Measurements from ENCODE around the gene NEDD4. TPM values are rescaled to one million over a fixed set of nuclear protein-coding genes. Genes with fewer than 3 reads are reported as not detected.
A peak's percentile ranks its signal among the peaks of the same experiment; 100 is the strongest.
"Not testable (repeated sequence)": the region's sequence is repeated elsewhere in the genome, so short reads cannot be mapped to it uniquely, and the experiment has no call there.

Gene NEDD4
- polyA plus RNA-seq, 2 of the 4 experiments (the other 2 are of a cell fraction) = 56.4 to 78.8 TPM

- ATAC-seq (no peak), FAIRE-seq (no peak), DNase-seq (ENCODE audit: low read depth in 1 of 2, low spot score in 1 of 2) (no peak)
- H3K9me3 ChIP-seq = no peaks in the 10 kb centered on the region
- no peak overlapping the region for H3K4me2 ChIP-seq
- WGBS (ENCODE audit: missing lambda C conversion rate) = 53% methylated on average over 3 of the region's 3 CpGs
- H3K27ac ChIP-seq = no peak overlapping the region
- ChIA-PET POLR2A (no interaction called here), CTCF (no interaction called here)
- TF ChIP-seq FOSL2 (IDR thresholded peaks at IDR 0.05) = no peak
- TF ChIP-seq FOSL2 (CRISPR knock-in tag; IDR thresholded peaks at IDR 0.05) = no peak
- peak; percentile 39 to 44; a peak in 2 of 4 replicates for TF ChIP-seq CEBPB (IDR thresholded peaks at IDR 0.05)
- peaks cover 6% of the 10 kb centered on the region; the same call in 1 of the 3 replicates for H3K4me1 ChIP-seq
- H3K4me3 ChIP-seq = no peak overlapping the region
These were observed 170.2 kb downstream of the NEDD4 start for GRCh38 chr15:55823191-55823670.

- H3K4me3 ChIP-seq; FAIRE-seq; H3K9me3 ChIP-seq; H3K27ac ChIP-seq; POLR2A ChIA-PET; H3K4me2 ChIP-seq; H3K4me1 ChIP-seq; DNase-seq (ENCODE audit: low read depth in 1 of 2, low spot score in 1 of 2); ATAC-seq: not testable (repeated sequence)
- CTCF ChIA-PET = interaction anchor here (0.7 to 2.7 kb wide), 4 partner anchors 13 to 173 kb away, joined by 3 to 10 read pairs (median 4); no protein-coding TSS in a partner anchor
- 93% methylated on average over 2 of the region's 2 CpGs for WGBS (ENCODE audit: missing lambda C conversion rate)
These were observed 171.7 kb downstream of the NEDD4 start for GRCh38 chr15:55821740-55822139.

- H3K4me1 ChIP-seq = peaks cover 6% of the 10 kb centered on the region; the same call in 1 of the 3 replicates
- ATAC-seq (peak; percentile 12 to 14; a peak in 1 of 6 replicates), DNase-seq (ENCODE audit: low read depth in 1 of 2, low spot score in 1 of 2) (no peak), FAIRE-seq (no peak)
- POLR2A ChIA-PET = no interaction called here
- TF ChIP-seq HDAC2 (IDR thresholded peaks at IDR 0.05) (no peak), JUNB (IDR thresholded peaks at IDR 0.05) (no peak), PBX3 (IDR thresholded peaks at IDR 0.05) (no peak), BHLHE40 (IDR thresholded peaks at IDR 0.05; ENCODE audit: low read depth, low read length) (no peak), ZSCAN20 (CRISPR knock-in tag; IDR thresholded peaks at IDR 0.05) (no peak), RARB (CRISPR knock-in tag; IDR thresholded peaks at IDR 0.05) (no peak), CBX2 (IDR thresholded peaks at IDR 0.05; ENCODE audit: borderline replicate concordance, low read depth) (no peak), HEYL (CRISPR knock-in tag; IDR thresholded peaks at IDR 0.05) (no peak), ZC3H11A (IDR thresholded peaks at IDR 0.05) (no peak), RNF2 (IDR thresholded peaks at IDR 0.05; ENCODE audit: borderline replicate concordance, low read depth) (no peak), RAD21 (conservative IDR thresholded peaks at IDR 0.05 in 1 of 2, IDR thresholded peaks at IDR 0.05 in 1 of 2) (no peak), NFE2L2 (conservative IDR thresholded peaks at IDR 0.05; ENCODE audit: low read length) (no peak), KDM1A (IDR thresholded peaks at IDR 0.05; ENCODE audit: low read depth) (no peak), NR3C1 (IDR thresholded peaks at IDR 0.05) (no peak), USF2 (IDR thresholded peaks at IDR 0.05) (no peak), RFX5 (IDR thresholded peaks at IDR 0.05) (no peak), ELK1 (IDR thresholded peaks at IDR 0.05; ENCODE audit: low read depth, low read length) (no peak), POLR2A (IDR thresholded peaks at IDR 0.05; ENCODE audit: low read length) (no peak), JUN (IDR thresholded peaks at IDR 0.05) (no peak), CEBPB (IDR thresholded peaks at IDR 0.05) (no peak)
- H3K9me3 ChIP-seq = no peaks in the 10 kb centered on the region
- CTCF ChIA-PET = interaction anchor here (0.6 to 2.7 kb wide), 10 partner anchors 8 to 254 kb away, joined by 3 to 10 read pairs (median 7); no protein-coding TSS in a partner anchor
- H3K27ac ChIP-seq = no peak overlapping the region
- no peak overlapping the region for H3K4me2 ChIP-seq
- H3K4me3 ChIP-seq = no peak overlapping the region
- 79% methylated on average over 5 of the region's 5 CpGs for WGBS (ENCODE audit: missing lambda C conversion rate)
These were observed 173.4 kb downstream of the NEDD4 start for GRCh38 chr15:55820043-55820442.

Measured in A549 (cell line).